Measurements from ENCODE around the gene CACNB2.

DNA sequence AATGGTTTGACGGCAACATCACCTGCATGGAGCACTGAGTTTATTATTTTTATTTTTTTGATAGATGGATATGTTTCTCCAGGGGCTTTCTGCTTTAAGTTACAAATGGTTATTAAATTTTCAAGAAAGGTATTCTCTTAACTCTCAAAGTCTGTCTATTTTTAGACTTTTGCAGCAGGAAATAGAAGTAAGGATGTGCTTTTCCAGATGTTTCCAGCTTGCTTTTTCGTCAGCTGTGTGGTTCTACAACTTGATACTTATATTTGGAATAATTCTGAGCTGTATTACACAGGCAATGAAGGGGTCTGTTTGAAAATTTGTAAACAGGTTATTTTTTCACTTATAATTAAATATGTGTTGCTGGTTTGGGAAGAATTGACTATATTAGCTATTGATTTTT is 69.0 kb downstream of the CACNB2 start:
- TF ChIP-seq MYC (IDR thresholded peaks at IDR 0.05; ENCODE audit: low read depth, low read length) (no peak), POLR2A (IDR thresholded peaks at IDR 0.05; ENCODE audit: low read depth, low read length) (no peak), POLR2AphosphoS5 (IDR thresholded peaks at IDR 0.05; ENCODE audit: insufficient read depth, low read depth, low read length) (no peak)
- TF ChIP-seq, protein P1, sequence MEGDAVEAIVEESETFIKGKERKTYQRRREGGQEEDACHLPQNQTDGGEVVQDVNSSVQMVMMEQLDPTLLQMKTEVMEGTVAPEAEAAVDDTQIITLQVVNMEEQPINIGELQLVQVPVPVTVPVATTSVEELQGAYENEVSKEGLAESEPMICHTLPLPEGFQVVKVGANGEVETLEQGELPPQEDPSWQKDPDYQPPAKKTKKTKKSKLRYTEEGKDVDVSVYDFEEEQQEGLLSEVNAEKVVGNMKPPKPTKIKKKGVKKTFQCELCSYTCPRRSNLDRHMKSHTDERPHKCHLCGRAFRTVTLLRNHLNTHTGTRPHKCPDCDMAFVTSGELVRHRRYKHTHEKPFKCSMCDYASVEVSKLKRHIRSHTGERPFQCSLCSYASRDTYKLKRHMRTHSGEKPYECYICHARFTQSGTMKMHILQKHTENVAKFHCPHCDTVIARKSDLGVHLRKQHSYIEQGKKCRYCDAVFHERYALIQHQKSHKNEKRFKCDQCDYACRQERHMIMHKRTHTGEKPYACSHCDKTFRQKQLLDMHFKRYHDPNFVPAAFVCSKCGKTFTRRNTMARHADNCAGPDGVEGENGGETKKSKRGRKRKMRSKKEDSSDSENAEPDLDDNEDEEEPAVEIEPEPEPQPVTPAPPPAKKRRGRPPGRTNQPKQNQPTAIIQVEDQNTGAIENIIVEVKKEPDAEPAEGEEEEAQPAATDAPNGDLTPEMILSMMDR (IDR thresholded peaks at IDR 0.05; ENCODE audit: extremely low read depth in 1 of 2, insufficient read depth in 1 of 2, low read depth in 1 of 2, low read length in 2 of 2), result no peak

All from endothelial cell of umbilical vein (primary cell).